B cell (primary cell): ENCODE results near the gene APOLD1. TPM values are rescaled to one million over a fixed set of nuclear protein-coding genes. Genes with fewer than 3 reads are reported as not detected.

ENCODE experiments used
- ATAC-seq: fragments of 200-7000 bp; cut with Tn5 transposase; one replicate; pipeline ENCODE4 v1.10.0; 2021; ENCODE audit warnings: low read depth, mild to moderate bottlenecking, moderate number of reproducible peaks, moderate library complexity
- CTCF ChIA-PET: fragments of 350-600 bp; sonication (Branson Sonifier 250); formaldehyde crosslinking; loops from one replicate; lab custom pipeline; 2021; ENCODE audit warnings: antibody characterized with exemption, inconsistent platforms; lab: Charles Lee
- POLR2A ChIA-PET: fragments of 350-600 bp; sonication (Branson Sonifier 250); formaldehyde crosslinking; loops from one replicate; lab custom pipeline; 2021; ENCODE audit warnings: antibody characterized with exemption; lab: Charles Lee
- DNase-seq: peaks from one replicate; pipeline ENCODE4 v3.0.0; 2013
- H2AFZ ChIP-seq: 2 replicates; pipeline ENCODE4 v1.6.1; 2012; ENCODE audit warnings: mild to moderate bottlenecking, low read depth, low read length; ENCODE audit not compliant: insufficient read depth, poor library complexity, severe bottlenecking
- H3K27ac ChIP-seq, 2 donors: 1 replicate in 1 of 2; 2 replicates in 1 of 2; pipeline ENCODE4 v1.5.1; 2012 to 2013; ENCODE audit warnings: low read length in 2 of 2, mild to moderate bottlenecking in 2 of 2, moderate library complexity in 1 of 2
- H3K27me3 ChIP-seq, 4 experiments: fragments of 200-600 bp in 1 of 4; sonication (generic) in 1 of 4; replicated peaks in 1 of 4; 1 replicate in 2 of 4; 2 replicates in 2 of 4; pipeline versions ENCODE4 v1.6.1 to v1.7.0; 2013 to 2016; ENCODE audit warnings: low read length in 3 of 4, mild to moderate bottlenecking in 2 of 4, mixed read lengths in 1 of 4, moderate library complexity in 1 of 4; ENCODE audit not compliant: insufficient read depth in 4 of 4, control insufficient read depth in 3 of 4; ENCODE audit errors: control extremely low read depth in 1 of 4
- H3K36me3 ChIP-seq, 2 experiments: replicated peaks in 1 of 2; 1 replicate in 1 of 2; 2 replicates in 1 of 2; pipeline versions ENCODE4 v1.6.1 to v1.7.1; 2013; ENCODE audit warnings: low read length in 1 of 2; ENCODE audit not compliant: insufficient read depth in 2 of 2, control insufficient read depth in 1 of 2; ENCODE audit errors: control extremely low read depth in 1 of 2, extremely low read depth in 1 of 2
- H3K4me1 ChIP-seq, 2 donors: fragments of 200-600 bp in 1 of 2; sonication (generic) in 1 of 2; 1 replicate in 1 of 2; 2 replicates in 1 of 2; pipeline versions ENCODE4 v1.5.1 to v1.6.1; 2013 to 2017; ENCODE audit warnings: low read length in 2 of 2; ENCODE audit not compliant: control insufficient read depth in 2 of 2, insufficient read depth in 2 of 2
- H3K4me2 ChIP-seq: replicated peaks from 2 replicates; pipeline ENCODE3; 2012; ENCODE audit warnings: mild to moderate bottlenecking, low read depth, low read length; ENCODE audit not compliant: poor library complexity, severe bottlenecking
- H3K4me3 ChIP-seq, 5 experiments: fragments of 200-600 bp in 1 of 5; sonication (generic) in 1 of 5; 1 replicate in 3 of 5; 2 replicates in 2 of 5; pipeline versions ENCODE4 v1.5.1 to v1.7.0; 2011 to 2016; ENCODE audit warnings: low read length in 4 of 5, mild to moderate bottlenecking in 4 of 5, low read depth in 2 of 5, control low read depth in 1 of 5, moderate library complexity in 1 of 5; ENCODE audit not compliant: insufficient read depth in 1 of 5; ENCODE audit errors: control extremely low read depth in 1 of 5, extremely low read depth in 1 of 5
- H3K79me2 ChIP-seq: fragments of 200-600 bp; sonication (generic); one replicate; pipeline ENCODE4 v1.6.0; 2016; ENCODE audit warnings: low read length; ENCODE audit not compliant: control insufficient read depth, insufficient read depth
- H3K9ac ChIP-seq: fragments of 200-600 bp; sonication (generic); 2 replicates; pipeline ENCODE4 v1.6.1; 2017; ENCODE audit warnings: mild to moderate bottlenecking, low read length, moderate library complexity
- H3K9me3 ChIP-seq, 3 donors: one replicate each; pipeline versions ENCODE4 v1.6.1 to v1.7.1; 2013; ENCODE audit warnings: low read length in 2 of 3; ENCODE audit not compliant: control insufficient read depth in 2 of 3, insufficient read depth in 1 of 3; ENCODE audit errors: control extremely low read depth in 1 of 3
- H4K20me1 ChIP-seq: 2 replicates; pipeline ENCODE4 v1.6.0; 2012; ENCODE audit warnings: mild to moderate bottlenecking, low read length; ENCODE audit not compliant: insufficient read depth, control insufficient read depth, poor library complexity, severe bottlenecking
- H3K27ac Mint-ChIP-seq: one replicate; pipeline ENCODE4 v1.8.0; 2021; ENCODE audit warnings: mixed read lengths
- H3K27me3 Mint-ChIP-seq: one replicate; pipeline ENCODE4 v1.8.0; 2021; ENCODE audit warnings: mixed read lengths
- H3K4me1 Mint-ChIP-seq: one replicate; pipeline ENCODE4 v1.8.0; 2021; ENCODE audit warnings: mixed read lengths
- H3K4me3 Mint-ChIP-seq: one replicate; pipeline ENCODE4 v1.8.0; 2021; ENCODE audit warnings: mixed read lengths
- H3K9me3 Mint-ChIP-seq: one replicate; pipeline ENCODE4 v1.8.0; 2022; ENCODE audit warnings: mixed read lengths; ENCODE audit not compliant: insufficient read depth
- CTCF ChIP-seq: fragments of 200-600 bp; IDR thresholded peaks from one replicate; pipeline ENCODE4 v1.8.0; 2022; ENCODE audit warnings: antibody characterized with exemption, mild to moderate bottlenecking
- EZH2 ChIP-seq: IDR thresholded peaks from 2 replicates; pipeline ENCODE4 v1.6.1; 2012; ENCODE audit warnings: borderline replicate concordance, low read depth, mild to moderate bottlenecking, moderate library complexity, low read length; ENCODE audit not compliant: insufficient read depth, poor library complexity, severe bottlenecking
- WGBS: methylation state at CpG from one replicate; pipeline ENCODE4 v1.1.5; 2013; ENCODE audit warnings: missing lambda C conversion rate; ENCODE audit not compliant: insufficient coverage; 5-methylcytosine and 5-hydroxymethylcytosine counted together
- intact Hi-C: fragments of 100-400 bp; cut with micrococcal nuclease; formaldehyde crosslinking; loops from one replicate; pipeline ENCODE4 v1.10.0; 2022
- polyA plus RNA-seq: library from polyadenylated mRNA; depleted of rRNA; stranded (reverse); fragments of >200 nt; gene quantifications from 2 replicates; pipeline ENCODE4 v1.2.3, GENCODE V29; 2012
- total RNA-seq, 2 donors: library from RNA; stranded (reverse); fragments of 120-200 nt in 1 of 2; gene quantifications; 1 replicate in 1 of 2; 2 replicates in 1 of 2; pipeline versions ENCODE4 v1.2.3 to v1.2.4, GENCODE V29; 2013 to 2022

Gene APOLD1
- total and polyA plus RNA-seq, 2 donors (not counting 1 experiment from before 2014, with no cell fraction given), result 1.5 to 4.7 TPM

DNA sequence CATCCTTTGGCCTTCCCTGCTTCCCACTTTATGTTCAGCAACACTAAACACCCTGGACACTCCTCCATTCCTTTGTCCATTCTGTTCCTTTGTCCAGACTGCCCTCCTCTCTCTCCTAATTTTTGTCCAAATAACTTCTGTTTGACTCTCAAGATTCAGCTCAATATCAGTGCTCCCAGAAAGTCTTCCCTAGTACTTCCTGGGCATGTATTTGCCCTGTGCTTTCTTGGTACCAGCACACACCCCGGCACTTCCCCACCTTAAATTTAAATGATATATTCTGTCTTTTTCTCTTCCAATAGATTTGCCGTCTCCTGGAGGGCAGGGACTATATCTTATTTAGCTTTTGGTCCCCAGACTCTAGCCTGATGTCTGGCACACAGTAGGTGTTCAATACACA is 6.5 kb upstream of the APOLD1 start:
- no peak overlapping the region for H3K4me3 Mint-ChIP-seq
- DNase-seq (no peak), ATAC-seq (no peak)
- no peak overlapping the region for H3K27ac ChIP-seq
- H3K4me1 Mint-ChIP-seq, result no peaks in the 10 kb centered on the region
- H3K27me3 ChIP-seq, result no peaks in the 10 kb centered on the region
- TF ChIP-seq EZH2 (no peak), CTCF (no peak)
- no peak overlapping the region for H3K4me2 ChIP-seq
- H2AFZ ChIP-seq, result no peak overlapping the region
- no CpG with 5 or more reads among the region's 2 CpGs for WGBS
- no peaks in the 10 kb centered on the region for H3K79me2 ChIP-seq
- ChIA-PET POLR2A (no interaction called here), CTCF (interaction anchor here (1.1 kb wide), 1 partner anchor 33 kb away, joined by 3 read pairs; no protein-coding TSS in a partner anchor)
- no peaks in the 10 kb centered on the region for H4K20me1 ChIP-seq
- H3K9me3 Mint-ChIP-seq, result no peaks in the 10 kb centered on the region
- no peaks in the 10 kb centered on the region for H3K4me1 ChIP-seq
- no peak overlapping the region for H3K4me3 ChIP-seq
- H3K9ac ChIP-seq, result no peak overlapping the region
- H3K27me3 Mint-ChIP-seq, result no peaks in the 10 kb centered on the region
- H3K27ac Mint-ChIP-seq, result no peak overlapping the region
- no peaks in the 10 kb centered on the region for H3K9me3 ChIP-seq
- no peaks in the 10 kb centered on the region for H3K36me3 ChIP-seq
- intact Hi-C loops, result no loop called here

DNA sequence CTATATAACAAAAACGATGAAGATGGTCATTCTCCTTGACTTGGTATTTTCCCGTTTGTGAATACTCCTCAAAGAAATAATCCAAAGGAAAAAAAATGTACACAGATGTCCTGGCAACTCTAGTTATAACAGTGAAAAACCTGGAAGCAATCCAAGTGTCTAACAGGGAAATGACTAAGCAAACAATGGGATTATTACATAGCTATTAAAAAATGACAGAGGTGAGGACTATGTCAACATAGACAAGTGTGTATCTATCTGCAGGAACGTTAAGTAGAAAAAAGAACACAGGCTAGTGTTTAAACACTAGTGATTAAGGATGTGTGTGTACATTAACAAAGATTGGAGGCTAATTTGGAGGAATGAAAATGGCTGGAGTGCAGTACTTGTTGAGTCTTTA is 5.9 kb upstream of the APOLD1 start:
- POLR2A ChIA-PET, result no interaction called here
- WGBS, result 35% methylated on average over 2 of the region's 3 CpGs
- no peak for ATAC-seq

More for the DNA sequence above, 5.9 kb upstream of the APOLD1 start:
- no peaks in the 10 kb centered on the region for H3K79me2 ChIP-seq
- Mint-ChIP-seq H3K4me3 (no peak overlapping the region), H3K27ac (no peak overlapping the region), H3K27me3 (no peaks in the 10 kb centered on the region), H3K9me3 (no peaks in the 10 kb centered on the region), H3K4me1 (no peaks in the 10 kb centered on the region)
- no peaks in the 10 kb centered on the region for H3K36me3 ChIP-seq
- CTCF ChIA-PET, result interaction anchor here (1.1 kb wide), 1 partner anchor 33 kb away, joined by 3 read pairs; no protein-coding TSS in a partner anchor
- no peak overlapping the region for H3K27ac ChIP-seq
- DNase-seq, result no peak
- no peak overlapping the region for H3K4me2 ChIP-seq
- no peaks in the 10 kb centered on the region for H3K4me1 ChIP-seq
- no peak overlapping the region for H2AFZ ChIP-seq
- H3K9ac ChIP-seq, result no peak overlapping the region
- TF ChIP-seq CTCF (no peak), EZH2 (no peak)
- H4K20me1 ChIP-seq, result no peaks in the 10 kb centered on the region
- intact Hi-C loops, result no loop called here
- no peak overlapping the region for H3K4me3 ChIP-seq
- no peaks in the 10 kb centered on the region for H3K27me3 ChIP-seq
- H3K9me3 ChIP-seq, result no peaks in the 10 kb centered on the region
